HG02840 (cell line): Measurements from ENCODE around the gene CNGB1.
"Not testable (repeated sequence)": the region's sequence is repeated elsewhere in the genome, so short reads cannot be mapped to it uniquely, and the experiment has no call there.

Experiments used
- ATAC-seq: cut with Tn5 transposase; IDR thresholded peaks from one replicate; pipeline ENCODE4 v1.9.1; 2021; ENCODE audit warnings: mild to moderate bottlenecking, moderate library complexity, moderate number of reproducible peaks; ENCODE audit not compliant: unreplicated experiment, low FRiP score

Gene CNGB1

DNA sequence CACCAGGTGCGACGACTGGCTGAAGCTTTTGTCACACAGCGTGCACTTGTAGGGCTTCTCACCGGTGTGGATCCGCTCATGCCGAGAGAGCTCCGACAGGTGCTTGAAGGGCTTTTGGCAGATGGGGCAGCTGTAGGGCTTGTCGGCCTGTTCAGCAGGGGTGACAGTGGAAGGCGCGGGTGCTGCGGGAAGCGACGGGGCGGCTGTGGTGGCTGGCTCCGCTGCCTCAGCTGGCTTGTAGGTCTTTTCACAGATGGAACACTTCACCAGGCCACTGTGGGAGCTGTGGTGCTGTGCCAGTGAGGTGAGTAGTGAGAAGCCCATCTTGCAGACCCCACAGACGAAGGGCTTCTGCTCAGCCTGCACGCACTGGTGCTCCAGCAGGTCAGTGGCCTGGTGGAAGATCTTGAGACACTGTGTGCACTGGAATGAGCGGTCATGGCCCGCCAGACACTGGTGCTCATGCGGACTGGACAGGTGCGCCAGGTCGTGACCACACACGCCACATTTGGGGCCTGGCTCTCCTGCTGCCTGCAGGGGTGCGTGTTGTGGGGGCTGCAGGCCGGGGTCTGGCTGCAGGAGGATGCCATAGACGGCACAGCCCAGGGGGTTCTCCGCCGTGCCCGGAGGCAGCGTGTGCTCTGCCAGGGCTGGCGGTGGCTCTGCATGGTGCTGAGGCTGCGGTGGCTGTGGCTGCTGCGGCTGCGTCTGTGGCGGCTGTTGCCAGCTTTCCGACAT, 26.8 kb upstream of the CNGB1 start:
- ATAC-seq = no peak

DNA sequence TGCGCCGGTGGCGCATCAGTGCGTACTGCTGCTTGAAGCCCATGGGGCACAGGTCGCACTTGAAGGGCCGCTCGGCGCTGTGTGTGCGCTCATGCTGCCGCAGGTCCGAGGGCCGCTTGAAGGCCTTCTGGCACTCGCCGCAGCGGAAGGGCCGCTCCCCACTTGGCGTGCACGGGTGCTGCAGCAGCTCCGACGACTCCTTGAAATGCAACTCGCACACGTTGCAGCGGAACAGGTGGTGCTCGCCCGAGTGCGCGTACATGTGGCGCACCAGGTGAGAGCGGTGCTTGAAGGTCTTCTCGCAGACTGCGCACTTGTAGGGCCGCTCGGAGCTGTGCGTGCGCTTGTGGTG, 26.2 kb upstream of the CNGB1 start:
- ATAC-seq = no peak

DNA sequence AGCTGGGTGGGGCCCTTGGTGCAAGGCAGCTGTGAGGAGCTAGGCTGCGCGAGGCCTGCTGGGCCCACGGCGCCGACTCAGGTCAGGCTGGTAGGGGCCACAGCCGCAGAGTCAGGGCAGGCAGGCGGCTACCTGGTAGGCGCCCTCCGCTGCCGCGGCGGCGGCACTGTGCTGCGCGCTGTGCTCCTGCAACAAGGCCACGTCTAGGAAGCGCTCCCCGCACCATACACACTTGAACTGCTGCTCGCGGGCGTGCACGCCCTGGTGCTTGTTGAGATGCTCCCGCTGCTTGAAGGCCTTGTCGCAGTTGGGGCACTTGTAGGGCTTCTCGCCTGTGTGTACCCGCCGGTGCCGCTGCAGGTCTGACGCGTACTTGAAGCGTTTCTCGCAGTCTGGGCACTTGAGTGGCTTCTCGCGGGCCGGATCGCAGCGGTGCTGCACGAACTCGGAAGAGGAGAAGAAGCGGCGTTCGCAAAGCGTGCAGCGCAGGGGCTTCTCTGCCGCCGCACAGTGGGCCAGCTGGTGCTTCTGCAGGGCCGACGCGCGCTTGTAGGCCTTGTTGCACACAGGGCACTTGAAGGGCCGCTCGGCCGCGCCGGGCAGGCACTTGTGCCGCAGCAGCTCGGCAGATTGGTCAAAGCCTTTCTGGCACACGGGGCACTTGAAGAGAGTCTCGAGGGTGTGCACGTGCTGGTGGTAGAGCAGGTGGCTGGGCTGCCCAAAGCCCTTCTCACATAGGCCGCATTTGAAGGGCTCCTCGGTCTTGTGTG, 25.7 kb upstream of the CNGB1 start:
- ATAC-seq = no peak

DNA sequence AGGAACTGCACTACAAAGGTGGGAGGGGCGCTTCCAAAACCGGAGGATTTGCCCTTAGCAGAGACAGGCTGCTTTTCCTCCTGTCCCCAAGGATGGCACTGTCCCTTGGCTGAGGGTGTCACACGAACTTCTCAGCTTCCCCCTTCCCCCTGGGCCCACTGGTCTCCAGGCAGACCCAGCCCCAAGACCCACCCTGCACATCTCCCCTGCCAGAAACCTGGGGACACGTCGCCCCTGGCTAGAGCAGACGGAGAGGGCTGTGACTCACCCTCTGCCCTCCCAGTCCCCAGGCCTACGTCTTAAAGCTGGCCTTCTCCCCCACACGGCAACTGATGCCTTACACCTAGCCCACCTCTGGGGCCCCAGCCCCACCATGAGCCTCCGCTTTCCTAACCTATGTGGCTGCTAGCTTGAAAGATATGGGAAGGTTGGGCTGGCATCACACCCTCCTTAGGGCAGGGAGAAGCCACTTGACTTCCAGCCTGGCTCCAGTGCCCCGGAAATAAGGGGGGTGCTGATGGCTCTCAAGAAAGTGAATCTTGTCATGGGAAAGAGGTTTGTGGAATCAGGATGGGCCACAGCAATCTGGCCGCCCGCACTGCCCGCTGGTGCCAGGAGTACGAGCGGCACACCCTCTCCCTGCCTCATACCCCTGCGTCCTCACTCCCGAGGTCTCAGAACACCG, 24.9 kb upstream of the CNGB1 start:
- no peak for ATAC-seq

DNA sequence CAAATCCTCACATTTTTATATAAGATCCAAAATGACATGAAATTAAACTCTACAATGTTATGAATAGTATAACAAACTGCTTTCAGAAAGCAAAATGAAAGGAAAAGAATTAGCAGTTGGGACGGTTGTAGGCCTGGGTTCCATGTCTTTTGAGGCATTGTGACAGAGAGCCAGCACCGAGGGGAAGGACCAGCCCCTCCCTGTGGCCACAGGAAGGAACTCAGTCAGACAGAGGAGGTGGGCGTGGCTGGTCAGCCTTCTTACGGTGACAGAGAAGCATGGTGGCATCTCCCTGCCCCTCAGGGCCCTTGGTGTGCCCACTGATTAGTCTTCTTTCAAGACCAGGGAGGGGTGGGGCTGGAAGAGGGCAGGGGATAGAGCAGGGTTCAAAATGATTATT, 23.9 kb upstream of the CNGB1 start:
- ATAC-seq = no peak

DNA sequence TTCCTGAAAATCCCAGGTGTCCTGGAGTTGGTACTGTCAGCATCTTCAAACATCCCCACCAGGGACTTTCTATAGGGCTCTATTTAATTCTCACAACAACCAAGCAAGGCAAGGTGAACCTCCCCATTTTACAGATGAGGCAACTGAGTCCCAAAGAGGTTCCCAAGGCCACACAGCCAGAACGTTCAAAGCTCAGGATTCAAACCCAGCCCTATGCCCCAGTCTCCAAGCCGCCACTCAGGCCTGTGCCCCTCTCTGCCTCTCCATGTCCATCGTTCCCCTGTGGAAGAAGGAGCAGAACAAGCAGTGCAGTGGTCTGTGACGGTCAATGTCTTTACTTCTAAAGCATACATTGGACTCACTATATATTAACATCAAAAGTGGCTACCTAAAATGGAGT, 23.4 kb upstream of the CNGB1 start:
- no peak for ATAC-seq

DNA sequence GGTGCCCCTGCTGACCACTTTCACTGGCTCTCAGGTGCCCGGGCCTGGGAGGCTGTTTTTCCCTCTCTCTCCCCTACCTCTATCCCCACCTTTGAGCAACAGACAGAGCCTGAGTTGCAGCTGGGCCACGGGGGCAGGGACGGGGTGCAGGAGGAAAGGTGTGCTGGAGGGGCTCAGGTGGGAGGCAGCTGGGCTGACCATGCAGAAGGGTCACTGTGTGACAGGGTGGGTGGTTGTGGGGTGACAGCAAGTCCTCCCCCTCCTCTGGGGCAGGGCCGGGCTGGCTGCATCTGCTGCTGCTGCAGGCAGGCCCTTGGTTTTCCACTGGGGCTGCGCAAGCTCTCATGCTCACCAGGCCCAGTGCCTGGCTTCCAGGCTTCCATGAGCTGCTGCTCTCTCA, 23.0 kb upstream of the CNGB1 start:
- no peak for ATAC-seq

DNA sequence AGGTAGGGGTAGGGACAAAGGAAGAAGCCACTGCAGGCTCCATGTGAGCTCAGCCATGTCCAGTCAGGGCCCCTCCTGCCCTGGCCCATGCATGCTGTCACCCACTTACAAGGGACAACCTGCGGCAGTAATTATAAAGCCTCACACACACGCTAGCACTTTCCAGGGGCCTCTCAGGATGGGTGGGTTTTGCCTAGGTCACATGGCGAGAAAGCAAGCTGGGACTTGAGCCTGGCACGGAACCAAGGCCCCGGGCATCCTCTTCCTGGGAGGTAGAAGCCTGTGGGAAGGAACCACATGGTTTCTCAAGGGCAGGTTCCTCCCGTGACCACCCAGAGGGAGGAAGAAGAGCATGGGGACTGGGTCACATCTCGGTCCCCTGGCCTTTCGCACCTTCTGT, 22.5 kb upstream of the CNGB1 start:
- ATAC-seq = no peak

DNA sequence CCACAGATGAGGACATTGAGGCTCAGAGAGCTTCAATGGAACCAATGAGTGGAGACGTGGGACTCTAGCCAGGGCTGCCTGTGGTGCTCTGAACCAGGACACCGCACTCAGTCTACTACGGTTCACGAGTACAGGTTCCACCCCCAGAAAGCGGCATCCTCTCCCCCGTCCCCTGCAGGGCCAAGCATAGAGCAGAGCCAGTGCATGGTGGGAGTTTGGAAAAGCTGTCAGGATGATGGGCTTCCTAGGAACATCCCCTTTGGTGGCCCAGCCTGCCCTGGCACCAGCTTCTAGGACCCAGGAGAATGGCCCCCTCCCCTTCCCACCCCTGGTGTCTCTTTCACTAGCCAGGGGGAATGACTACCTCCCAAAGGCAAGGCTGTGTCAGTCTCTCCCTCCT, 21.2 kb upstream of the CNGB1 start:
- ATAC-seq = no peak

DNA sequence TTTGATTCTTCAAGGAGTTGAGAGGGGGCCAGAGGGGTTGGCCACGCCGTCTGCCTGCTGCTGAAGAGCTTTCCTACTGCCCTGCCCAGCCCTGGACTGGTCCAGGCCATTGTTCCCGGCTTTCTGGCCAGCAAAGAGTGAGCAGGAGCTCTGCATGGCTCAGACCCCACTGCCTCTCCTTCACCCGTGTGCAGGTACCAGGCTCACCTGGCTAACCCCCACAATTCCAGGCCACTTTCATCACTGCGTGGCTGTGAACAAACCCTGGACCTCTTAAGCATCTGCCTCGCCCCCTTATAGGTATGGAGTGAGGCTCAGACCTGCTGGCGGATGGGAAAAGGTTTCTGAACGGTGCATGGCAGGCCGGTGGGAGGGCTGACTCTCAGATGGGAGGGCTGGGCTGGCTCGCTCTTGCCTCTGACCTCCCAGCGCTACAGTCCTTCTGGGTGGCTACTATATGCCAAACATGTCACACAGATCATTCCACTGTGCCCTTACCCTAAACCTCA, 20.7 kb upstream of the CNGB1 start:
- no peak for ATAC-seq

DNA sequence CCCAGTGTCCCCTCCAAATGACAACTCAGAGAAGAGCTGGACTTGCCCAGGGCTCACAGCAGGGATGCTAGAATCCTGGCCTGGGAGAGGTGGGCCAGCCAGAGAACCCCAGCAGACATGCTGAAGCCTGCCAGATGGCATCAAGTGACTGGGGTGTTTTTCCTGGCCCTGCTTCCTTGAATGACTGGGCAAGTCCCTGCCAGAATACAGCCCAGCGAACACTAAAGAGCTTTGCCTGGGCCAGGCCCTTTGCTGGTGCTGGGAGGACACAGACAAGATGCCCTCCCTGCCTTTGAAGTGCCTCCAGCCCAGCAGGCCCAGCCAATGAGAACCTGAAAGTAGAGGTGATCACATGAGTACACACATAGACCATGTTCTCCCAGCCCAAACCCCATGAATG, 18.0 kb upstream of the CNGB1 start:
- no peak for ATAC-seq

DNA sequence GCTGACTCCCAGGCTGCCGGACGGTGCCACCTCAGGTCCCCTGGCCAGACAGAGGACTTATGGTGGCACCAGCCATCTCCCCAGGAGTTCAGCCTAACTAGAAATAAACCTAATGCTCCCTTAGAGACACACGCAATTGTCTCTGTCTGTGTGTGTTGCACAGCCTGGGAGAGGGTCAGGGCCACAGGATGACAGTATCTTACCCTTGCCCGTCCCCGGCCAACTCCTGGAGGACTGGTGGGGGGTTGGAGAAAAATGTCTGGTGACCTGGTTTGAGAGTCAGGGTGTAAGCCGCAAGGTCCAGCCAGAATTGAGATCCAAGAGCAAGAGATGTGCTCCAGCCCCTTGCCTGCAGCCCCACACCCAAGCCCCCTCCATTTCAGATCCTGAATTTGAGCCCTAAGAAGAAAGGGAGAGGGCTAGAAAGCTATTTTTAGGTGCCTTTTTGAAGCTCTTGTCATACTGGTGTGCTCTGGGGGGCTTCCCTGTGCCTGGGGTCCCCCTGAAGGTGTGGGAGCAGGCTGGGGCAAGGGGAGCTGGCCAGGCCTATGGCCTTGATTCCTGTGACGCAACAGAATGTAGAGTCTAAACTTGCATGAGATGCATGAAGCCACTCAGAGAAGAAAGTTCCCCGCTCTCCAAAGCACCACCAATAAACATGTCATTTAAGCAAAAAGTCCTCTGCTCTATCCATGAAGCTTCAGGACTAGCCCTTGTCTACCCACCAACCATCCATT, 16.7 kb upstream of the CNGB1 start:
- ATAC-seq = no peak

DNA sequence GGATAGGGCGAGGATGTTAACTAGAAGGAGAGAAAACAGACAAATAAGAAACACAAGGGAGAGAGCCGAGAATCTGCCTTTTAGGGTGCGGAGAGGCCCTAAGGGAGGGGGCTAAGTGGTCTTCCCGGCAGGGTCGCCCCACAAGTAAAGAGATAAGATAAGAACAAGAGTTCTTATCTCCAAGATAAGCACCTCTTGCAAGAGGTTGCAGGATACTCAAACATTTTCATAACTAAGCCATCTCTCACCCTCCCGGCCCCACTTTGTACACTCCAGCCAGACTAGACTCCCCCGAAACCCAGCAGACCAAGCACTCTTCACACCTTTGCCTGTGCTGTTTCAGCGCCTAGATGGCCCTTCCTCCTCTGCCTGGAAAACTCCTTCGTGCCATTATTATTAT, 15.3 kb upstream of the CNGB1 start:
- ATAC-seq = no peak

DNA sequence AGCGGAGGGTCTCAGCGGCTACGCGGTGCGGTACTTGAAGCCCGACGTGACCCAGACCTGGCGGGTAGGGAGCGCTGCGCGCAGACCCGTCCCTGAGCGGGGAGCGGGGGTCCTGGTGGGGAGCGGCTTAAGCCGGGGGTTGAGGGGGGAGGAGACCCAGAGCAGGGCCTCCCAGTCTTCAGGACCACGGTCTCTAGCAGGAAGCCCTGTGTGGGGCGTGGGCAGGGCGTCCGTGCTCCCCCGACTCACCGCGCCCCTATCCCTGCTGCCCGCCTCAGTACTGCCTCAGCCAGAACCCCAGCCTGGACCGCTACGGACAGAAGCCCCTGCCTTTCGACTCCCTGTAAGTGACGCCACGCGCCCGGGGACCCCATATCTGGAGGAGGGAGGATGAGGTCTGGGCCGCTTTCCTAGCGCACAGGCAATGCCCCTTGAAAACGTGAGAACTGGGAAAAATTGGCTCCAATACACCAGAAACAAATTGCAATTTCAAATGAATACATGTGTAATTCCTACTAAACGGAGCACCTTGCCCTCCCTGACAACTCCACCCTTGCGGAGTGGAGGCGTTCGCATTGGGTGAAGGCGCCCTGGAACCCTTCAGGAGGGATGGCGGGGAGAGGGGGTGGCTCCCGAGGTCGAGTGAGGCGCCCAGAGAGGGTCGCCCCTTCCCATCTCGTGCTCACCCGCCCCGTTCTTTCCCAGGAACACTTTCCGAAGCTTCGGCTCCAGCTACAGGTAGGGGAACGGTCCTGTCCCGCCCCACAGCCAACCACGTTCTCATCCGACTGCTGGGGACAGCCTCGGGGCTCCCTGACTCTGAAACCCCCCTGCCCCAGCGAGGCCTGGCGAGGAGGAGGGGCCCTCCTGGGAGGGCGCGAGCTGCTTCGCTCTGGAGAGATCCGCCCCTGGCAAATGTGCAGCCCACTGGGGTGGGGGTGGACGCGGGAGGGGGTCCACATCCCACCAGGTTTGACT, 14.6 kb upstream of the CNGB1 start:
- no peak for ATAC-seq

DNA sequence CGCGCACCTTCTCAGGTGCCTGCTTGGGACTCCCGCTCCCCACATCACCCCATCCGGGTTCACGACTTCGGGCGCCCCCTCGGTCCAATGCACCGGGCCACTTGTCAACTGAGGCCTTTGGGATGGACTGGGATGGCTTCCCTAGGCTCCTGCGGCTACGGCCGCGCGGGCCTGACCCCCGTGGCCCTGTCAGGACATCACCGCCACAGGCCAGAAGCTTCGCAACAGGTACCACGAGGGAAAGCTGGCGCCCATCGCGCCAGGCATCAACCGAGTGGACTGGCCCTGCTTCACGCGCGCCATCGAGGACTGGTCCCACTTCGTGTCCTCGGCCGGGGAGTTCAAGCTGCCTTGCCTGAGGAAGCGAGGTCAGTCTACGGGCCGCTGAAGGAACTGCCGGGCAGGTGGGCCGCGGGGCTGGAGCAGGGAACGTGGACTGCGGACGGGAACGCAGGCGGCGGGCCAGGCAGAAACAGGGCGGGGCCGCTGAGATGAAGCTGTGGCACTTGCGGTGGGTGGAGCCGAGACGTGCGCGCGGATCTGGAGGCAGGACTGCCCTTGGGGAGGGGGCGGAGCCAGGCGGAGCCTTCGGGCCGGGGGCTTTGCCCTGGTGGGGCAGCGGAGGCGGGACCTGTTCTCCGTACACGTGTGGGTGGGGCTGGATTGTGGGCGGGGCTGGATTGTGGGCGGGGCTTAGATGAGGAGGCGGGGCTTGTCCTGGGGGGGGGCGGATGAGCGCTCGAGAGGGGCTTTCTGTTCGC, 13.7 kb upstream of the CNGB1 start:
- no peak for ATAC-seq

DNA sequence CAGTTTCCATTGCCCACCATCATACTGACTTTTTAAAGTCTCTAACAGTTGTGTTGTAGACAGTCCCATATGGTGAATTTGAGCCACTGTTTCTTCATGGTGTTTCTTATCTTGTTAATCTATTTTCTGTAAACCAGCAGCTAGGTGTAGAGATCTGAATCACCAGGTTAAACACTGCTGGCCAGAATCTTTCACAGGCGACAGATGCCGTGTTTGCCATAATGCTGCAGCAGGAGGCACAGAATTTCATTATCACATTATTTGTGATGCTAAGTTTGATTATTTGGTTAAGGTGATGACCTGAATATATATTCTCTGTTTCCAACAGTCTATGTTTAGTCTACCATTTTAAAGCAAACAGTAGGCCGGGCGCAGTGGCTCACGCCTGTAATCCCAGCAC, 11.5 kb upstream of the CNGB1 start:
- no peak for ATAC-seq

DNA sequence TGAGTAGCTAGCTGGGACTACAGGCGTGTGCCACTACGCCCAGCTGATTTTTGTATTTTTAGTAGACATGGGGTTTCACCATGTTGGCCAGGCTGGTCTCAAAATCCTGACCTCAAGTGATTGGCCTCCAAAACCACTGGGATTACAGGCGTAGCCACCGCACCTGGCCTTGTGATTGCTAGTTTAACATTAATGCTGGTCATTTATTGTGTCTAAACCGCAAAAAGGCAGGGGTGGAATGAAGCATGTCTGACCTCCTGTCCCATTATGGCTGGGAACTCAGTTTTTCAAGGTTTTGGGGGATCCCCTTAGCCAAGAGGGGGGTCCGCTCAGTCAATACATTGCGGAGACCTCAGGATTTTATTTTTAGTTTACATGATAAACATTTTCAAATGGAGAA, 10.7 kb upstream of the CNGB1 start:
- ATAC-seq = no peak

DNA sequence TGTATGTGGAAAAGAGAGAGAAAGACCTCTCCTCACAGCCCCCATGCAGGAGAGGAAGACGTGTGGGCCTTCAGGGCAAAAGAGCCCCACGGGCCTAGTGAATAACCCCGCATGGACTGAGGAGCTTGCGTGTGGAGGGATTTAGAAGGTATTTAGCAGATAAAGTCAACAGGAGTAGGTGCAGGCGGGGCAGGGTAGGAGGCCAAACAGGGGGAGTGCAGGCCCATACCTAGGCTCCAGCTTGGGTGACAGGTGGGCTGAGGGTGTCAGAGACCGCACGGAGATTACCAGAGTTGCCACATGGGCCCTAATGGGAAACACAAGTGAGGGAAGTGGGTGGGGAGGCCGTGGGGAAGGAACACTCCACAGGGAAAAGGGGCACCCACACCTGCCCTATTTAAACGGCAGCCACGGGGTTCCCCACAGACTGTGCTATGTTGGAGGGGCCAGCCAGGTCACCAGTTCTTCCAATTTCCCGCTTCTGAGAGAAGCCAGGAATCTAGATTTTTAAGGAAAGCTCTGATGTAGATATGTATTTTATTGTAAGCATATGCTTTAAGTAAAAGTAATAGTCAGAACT, 8.2 kb upstream of the CNGB1 start:
- no peak for ATAC-seq

DNA sequence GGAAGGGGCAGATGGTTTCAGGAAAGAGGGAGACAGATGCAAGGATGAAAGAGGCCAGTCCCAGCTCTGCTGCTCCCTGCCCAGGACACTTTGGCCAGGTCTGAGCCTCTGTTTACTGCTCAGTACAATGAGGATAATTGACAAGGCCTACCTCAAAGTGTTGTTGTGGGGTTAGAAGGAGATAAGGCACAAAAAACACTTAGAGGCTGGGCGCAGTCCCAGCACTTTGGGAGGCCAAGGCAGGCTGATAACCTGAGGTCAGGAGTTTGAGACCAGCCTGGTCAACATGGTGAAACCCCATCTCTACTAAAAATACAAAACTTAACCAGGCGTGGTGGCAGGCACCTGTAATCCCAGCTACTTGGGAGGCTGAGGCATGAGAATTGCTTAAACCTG, 7.1 kb upstream of the CNGB1 start:
- not testable (repeated sequence) for ATAC-seq
